T47D (cell line): ENCODE data around the gene ZNF605.

Experiments
- DNase-seq, 2 experiments: peaks; one replicate each; pipeline versions ENCODE4 v3.0.0 to v3.0.0-alpha.2; 2011 to 2012; ENCODE audit warnings: low read depth in 1 of 2, low spot score in 1 of 2
- JUND ChIP-seq: IDR thresholded peaks from 2 replicates; pipeline ENCODE4 v1.6.1; 2012; ENCODE audit warnings: low read depth
- in situ Hi-C: cut with HindIII; loops from 2 replicates; pipeline ENCODE4 v1.10.0; 2016; ENCODE audit warnings: low sequenced_read_pairs, low pct_unique_long_range_greater_than_20kb

Gene ZNF605

DNA sequence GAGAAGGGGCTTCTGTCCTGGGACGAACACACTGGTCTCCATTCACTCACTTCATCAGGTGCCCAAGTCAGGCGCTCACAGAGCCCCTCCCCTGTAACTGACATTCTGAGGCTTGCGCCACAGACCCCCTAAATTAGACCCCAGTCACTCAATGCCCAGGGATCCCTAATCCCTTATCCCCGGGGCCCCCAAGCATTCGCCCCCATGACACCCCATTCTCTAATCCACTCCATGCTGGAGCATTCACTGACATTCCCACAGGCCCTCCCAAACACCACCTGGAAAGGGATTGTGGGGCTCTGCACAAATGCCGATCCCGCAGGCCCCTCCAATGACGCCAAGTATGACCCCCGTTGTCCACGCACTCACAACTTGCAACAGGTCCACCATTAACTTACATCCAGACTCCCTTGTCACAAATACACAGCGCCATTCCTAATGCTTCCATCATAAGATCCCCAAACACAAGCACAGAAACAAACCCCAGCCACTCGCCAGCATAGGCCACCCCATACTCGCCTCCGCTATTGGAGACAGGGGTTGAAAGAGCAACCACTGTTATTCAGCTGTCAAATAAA is 1.5 kb downstream of the ZNF605 start:
- no peak for TF ChIP-seq JUND
- DNase-seq = peak in 1 of 2 experiments; percentile 37
- in situ Hi-C loops = no loop called here

GRCh38 chr12:132953771-132954170 is 2.3 kb downstream of the ZNF605 start:
- in situ Hi-C loops = no loop called here
- DNase-seq = no peak
- TF ChIP-seq JUND = no peak

GRCh38 chr12:132953163-132953425 is 3.0 kb downstream of the ZNF605 start:
- no peak for TF ChIP-seq JUND
- no peak for DNase-seq
- in situ Hi-C loops = no loop called here

GRCh38 chr12:132952371-132953162 is 3.5 kb downstream of the ZNF605 start:
- in situ Hi-C loops = no loop called here
- TF ChIP-seq JUND = no peak
- DNase-seq = no peak

DNA sequence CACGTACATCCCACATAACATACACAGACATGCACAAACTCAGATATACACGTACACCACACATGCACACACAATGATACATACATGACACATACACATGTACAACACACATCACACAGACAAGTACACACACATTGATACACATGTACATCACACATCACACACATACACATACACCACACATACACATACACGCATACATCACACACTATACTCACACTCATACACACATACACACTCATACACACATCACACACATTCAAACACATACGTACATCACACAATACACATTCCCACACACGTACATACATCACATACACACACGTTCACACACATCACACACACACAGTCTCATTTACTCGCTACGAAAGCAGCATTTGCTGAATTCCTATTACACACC is 4.5 kb downstream of the ZNF605 start:
- TF ChIP-seq JUND = no peak
- no peak for DNase-seq
- in situ Hi-C loops = no loop called here

DNA sequence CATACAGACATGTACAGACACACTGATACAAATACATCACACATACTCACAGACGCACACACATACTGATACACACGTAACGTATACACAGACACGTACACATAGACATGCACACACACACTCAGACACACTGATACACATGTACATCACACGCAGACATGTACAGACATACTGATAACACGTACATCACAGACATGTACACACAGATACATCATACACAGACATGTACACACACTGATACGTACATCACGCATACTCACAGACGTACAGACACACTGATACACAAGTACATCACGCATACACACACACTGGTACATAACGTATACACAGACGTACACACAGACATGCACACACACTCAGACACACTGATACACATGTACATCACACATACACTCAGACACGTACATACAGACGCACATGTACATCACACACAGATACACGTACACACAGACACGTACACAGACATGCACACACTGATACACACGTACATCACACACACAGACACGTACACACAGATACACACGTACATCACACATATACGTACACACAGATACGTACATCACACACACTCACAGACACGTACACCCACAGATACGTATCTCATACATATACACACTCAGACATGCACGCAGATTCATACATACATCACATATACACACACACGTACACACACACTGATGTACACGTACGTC is 5.1 kb downstream of the ZNF605 start:
- in situ Hi-C loops = no loop called here
- no peak for TF ChIP-seq JUND
- no peak for DNase-seq

- in situ Hi-C loops = no loop called here
- no peak for DNase-seq
These were observed 5.9 kb downstream of the ZNF605 start for GRCh38 chr12:132949936-132950837.

GRCh38 chr12:132948146-132949066 is 7.7 kb downstream of the ZNF605 start:
- no peak for TF ChIP-seq JUND
- DNase-seq = no peak
- in situ Hi-C loops = no loop called here

More at GRCh38 chr12:132949936-132950837, 5.9 kb downstream of the ZNF605 start:
- TF ChIP-seq JUND = no peak

GRCh38 chr12:132946246-132946820 is 9.8 kb downstream of the ZNF605 start:
- no peak for TF ChIP-seq JUND
- in situ Hi-C loops = no loop called here
- no peak for DNase-seq

GRCh38 chr12:132945806-132946205 is 10.3 kb downstream of the ZNF605 start:
- no peak for DNase-seq
- in situ Hi-C loops = no loop called here
- TF ChIP-seq JUND = no peak

DNA sequence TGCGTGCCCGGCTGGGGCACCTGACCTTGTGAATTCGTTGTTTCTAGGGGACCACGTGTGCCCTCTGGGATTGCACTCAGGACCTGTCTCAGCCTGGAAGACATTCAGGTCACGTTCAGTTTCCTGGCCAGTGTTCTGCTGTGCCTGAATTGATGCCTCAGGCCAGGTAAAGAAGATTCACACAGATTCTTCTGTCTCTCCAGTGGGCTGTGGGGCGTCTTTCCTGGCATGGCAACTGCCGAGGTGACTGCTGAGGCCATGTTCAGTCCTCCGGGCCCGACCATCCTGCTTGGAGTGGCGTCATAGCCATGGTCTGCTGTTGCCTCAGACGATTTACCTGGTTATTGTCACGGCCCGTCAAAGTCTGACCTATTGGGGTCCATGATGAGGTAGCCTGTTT is 13.5 kb downstream of the ZNF605 start:
- no peak for DNase-seq
- in situ Hi-C loops = no loop called here
- TF ChIP-seq JUND = no peak
